SKM-1 (cell line): Measurements from ENCODE around the gene PPP1R2C.

Experiments
- DNase-seq: peaks from one replicate; lab custom pipeline; 2025; ENCODE audit not compliant: unreplicated experiment; lab: John Stamatoyannopoulos, UW

Gene PPP1R2C

GRCh38 chrX:42778096-42778495, at the start of gene PPP1R2C:
Gene PPP1R2C (minus strand): TSS chrX:42778163. CDS start chrX:42778079, 84 bp downstream.
- DNase-seq, result no peak

GRCh38 chrX:42825201-42825600, 47.2 kb upstream of the PPP1R2C start:
- no peak for DNase-seq

GRCh38 chrX:42824541-42824940, 46.6 kb upstream of the PPP1R2C start:
- no peak for DNase-seq

DNA sequence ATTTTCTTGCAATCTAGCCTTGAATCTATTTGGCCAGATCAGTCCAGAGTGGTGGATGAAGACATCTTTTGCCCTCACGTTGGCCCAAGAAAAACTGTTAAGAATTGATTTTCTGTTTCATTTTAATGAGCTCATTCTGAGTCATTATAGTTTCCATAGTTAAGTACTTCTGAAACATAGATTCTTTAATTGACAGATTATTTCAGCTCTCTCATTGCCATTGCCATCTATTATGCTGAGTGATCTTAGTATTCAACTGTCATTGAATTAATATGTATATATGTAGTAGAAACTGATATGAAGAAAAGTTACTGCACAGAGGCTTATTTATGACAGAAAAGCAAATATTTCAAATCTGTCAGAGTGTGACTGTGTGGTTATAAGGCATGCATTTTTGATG, 45.5 kb upstream of the PPP1R2C start:
- DNase-seq, result no peak

- DNase-seq, result no peak
These were observed 44.0 kb upstream of the PPP1R2C start for GRCh38 chrX:42821803-42822443.

- DNase-seq, result no peak
These were observed 40.4 kb upstream of the PPP1R2C start for GRCh38 chrX:42818151-42818921.

- no peak for DNase-seq
These were observed 31.6 kb upstream of the PPP1R2C start for GRCh38 chrX:42809569-42809968.

DNA sequence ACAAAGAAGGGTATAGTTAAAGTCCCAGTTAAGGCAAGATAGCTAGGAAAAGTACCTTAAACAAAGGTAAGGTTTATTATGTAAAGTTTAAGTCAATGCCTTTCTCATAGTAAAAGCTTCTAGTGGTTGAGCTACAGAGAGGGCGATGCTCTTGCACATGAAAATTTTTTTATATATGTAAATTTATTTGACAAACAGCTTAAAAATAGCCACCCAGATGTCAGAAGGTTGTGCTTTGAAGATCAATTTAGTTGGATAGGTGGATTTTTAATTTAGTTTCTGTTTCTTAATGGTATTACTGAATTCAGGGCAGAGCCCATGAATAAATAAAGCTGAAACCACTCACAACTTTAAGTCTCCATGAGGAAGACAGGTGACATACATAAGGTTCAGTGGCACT, 29.4 kb upstream of the PPP1R2C start:
- no peak for DNase-seq

DNA sequence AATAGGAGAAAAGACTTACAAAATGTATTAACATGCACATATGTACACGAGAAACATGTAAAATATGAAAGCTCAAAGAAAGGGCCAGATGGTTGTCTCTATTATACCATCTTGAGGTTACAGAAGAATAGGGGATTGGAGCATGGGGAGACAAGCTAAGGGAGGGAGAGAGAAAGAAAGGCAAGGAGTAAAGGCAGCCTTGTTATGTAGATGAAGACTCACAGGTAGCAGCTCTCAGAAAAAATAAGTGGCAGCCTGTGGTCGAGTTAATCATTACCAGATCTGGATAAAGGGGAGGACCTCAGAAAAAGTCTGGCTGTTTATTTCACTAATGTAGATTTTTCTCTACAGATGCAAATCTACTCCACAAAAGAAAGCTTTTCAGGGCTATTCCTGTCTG, 26.6 kb upstream of the PPP1R2C start:
- DNase-seq, result no peak

GRCh38 chrX:42803320-42803719, 25.4 kb upstream of the PPP1R2C start:
- no peak for DNase-seq

DNA sequence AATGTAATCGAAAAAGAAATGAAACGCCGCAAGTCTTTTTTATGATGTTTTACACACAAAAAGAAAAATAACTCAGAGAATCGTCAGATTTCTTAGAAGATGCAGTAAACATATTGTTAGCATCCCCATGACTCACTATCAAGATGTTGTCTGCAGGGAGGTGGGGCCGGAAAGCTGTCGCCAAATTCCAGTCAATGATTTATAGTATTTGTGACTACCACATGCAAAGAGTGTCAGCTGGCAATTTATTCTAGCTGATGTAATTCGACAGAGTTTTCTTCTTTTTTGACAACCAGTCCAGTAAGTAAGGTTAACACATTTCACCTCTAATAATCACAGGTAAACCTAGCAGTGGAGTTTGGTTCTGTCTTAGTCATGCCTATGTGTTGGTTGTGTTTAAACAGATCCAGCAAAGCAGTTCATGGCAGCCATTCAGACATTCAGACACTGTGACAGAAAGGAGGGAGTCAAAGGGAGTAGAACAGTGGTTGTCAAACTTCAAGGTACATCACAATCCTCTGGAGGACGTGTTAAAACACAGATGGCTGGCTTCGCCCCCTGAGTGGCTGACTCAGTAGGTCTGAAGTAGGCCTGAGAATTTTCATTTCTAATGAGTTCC, 19.8 kb upstream of the PPP1R2C start:
- DNase-seq, result no peak

DNA sequence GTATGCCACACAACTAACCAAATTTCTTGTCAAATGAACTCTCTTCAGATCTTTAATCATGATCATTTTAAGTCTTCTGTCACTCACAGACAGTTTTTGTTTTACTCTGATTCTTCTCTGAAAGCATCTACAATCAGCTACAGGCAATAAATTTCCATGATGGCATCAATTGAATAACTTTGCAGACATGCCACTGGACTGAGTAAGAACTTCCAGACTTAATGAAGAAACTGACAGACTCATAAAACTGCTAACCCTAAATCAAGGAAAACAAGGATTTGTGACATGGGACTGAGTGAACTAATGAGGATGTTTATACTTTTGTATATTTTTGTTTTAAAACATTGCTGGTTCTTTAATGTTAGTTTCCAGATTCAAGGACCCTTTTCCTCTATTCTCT, 5.5 kb upstream of the PPP1R2C start:
- no peak for DNase-seq

- no peak for DNase-seq
These were observed 1.8 kb downstream of the PPP1R2C start for GRCh38 chrX:42776195-42776594.

GRCh38 chrX:42772874-42773273, 5.1 kb downstream of the PPP1R2C start:
- no peak for DNase-seq

DNA sequence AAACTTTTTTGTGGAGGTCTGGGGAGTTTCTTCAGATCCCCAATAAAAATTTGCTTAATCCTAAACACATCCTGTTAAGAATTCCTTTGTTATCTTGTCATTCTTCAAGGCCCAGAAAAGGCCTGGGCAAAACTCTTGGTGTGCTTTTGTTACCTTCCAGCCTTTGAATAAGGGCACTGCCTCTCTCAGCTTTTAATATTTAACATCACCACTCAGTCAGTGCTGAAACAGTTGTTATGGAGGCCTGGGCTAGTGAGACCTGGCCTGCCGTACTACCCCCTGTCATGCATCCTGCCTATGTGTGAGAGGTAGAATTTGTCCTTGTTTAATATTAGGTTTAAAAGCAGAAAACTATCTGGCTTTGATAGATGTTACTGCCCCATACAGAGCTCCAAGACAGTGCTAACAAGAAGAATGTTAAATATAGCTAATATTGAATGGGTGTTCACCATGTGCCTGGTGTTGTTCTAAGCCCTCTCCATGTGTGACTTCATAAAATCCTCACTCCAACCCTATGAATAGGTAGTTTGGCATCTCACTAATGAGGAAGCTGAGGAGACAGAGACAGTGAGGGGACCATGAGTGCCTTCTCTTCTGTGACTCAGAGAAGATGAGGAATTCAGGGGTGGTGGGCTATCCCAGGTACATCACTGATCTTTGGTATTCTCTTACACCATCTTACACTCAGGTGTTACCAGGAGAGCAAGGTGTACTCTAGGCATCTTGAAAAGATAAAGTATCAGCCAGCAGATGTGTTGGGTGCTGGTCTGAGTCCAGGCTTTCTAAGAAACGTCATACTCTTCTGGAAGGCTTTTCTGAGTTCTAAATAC, 6.2 kb downstream of the PPP1R2C start:
- DNase-seq, result no peak

DNA sequence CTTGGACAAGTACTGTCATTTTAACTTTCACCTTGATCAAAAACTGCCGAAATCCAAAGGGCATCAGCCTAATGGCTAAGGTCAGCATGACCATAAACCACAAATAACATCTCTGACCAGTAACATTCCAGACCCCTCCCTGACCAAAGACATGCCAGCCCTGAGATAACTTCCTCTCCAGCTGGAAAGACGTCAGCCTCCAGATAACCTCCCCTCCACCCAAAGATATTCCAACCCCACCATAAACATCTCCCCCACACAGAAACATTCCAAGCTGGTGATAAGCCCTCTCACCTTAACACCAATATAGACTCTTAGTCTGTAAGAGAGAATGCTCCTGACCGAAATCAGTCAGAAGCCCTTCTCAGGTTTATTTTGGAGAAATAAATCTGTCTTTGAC, 7.4 kb downstream of the PPP1R2C start:
- DNase-seq, result no peak

- DNase-seq, result no peak
These were observed 18.1 kb downstream of the PPP1R2C start for GRCh38 chrX:42759881-42760280.

DNA sequence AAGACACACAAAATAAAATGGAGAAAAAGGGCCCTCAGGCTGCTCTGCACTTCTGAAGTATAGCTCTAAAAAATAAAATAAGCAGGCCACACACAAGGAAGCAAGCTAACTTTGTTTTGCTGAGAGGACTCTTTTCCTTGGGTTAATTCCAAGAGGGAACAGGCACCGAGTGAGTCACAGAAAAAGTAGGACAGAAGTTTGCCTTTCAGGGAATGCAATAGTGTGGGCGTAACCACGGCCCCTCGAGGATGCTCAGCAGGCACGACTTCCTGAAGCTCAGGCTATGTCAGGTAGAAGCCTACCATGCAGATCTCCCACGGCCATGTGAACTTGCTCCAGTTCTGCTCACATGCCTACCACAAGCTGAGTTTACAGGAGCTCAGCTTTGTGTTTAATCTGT, 22.1 kb downstream of the PPP1R2C start:
- no peak for DNase-seq

DNA sequence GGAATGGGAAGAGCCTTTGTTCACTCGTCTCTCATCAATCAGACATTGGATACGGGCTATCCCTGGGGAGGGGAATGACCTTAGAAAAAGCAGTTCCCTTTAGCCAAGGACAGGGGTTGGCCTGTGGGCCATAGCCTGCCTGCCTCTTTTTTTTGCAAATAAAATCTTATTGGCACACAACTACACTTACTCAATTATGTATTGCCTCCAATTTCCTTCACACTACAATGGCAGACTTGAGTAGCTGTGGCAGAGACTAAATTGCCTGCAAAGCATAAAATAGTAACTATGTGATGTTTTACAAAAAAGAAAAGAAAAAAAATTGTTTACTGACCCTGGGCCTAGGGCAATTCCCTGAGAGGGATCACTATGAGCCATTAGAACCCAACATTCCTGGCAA, 23.4 kb downstream of the PPP1R2C start:
- no peak for DNase-seq

- no peak for DNase-seq
These were observed 23.8 kb downstream of the PPP1R2C start for GRCh38 chrX:42754115-42754514.

- no peak for DNase-seq
These were observed 25.2 kb downstream of the PPP1R2C start for GRCh38 chrX:42752730-42753129.
